GM19240 (cell line): ENCODE measurements around the gene SP6.

Experiments used
- DNase-seq: peaks from one replicate; pipeline ENCODE4 v3.0.0; 2011; ENCODE audit warnings: low spot score; ENCODE audit not compliant: insufficient read length

The SP6 gene

GRCh38 chr17:47836601-47837000, 14.4 kb downstream of the SP6 start:
- DNase-seq: no peak

GRCh38 chr17:47834756-47835155, 16.2 kb downstream of the SP6 start:
- DNase-seq: no peak

GRCh38 chr17:47831934-47832327, 19.0 kb downstream of the SP6 start:
- no peak for DNase-seq

- peak; percentile 99 for DNase-seq
Observed at GRCh38 chr17:47831003-47831933, 19.7 kb downstream of the SP6 start, which contains the start of the genes LRRC46 and MRPL10. Gene LRRC46, plus strand, starts transcription at chr17:47831670. Its CDS starts 320 bp downstream, at chr17:47831990. Gene MRPL10, minus strand, starts transcription at chr17:47831541. Its CDS starts 30 bp downstream, at chr17:47831511.

GRCh38 chr17:47830396-47831002, 20.5 kb downstream of the SP6 start:
- no peak for DNase-seq

GRCh38 chr17:47829870-47830269, 21.1 kb downstream of the SP6 start:
- DNase-seq: no peak

GRCh38 chr17:47823519-47823918, 27.4 kb downstream of the SP6 start:
- no peak for DNase-seq

- no peak for DNase-seq
Observed at GRCh38 chr17:47822785-47823184, 28.2 kb downstream of the SP6 start.

- peak; percentile 93 for DNase-seq
Observed at GRCh38 chr17:47821424-47822391, 29.3 kb downstream of the SP6 start, which contains the start of gene OSBPL7. Gene OSBPL7, minus strand, starts transcription at chr17:47821794. Its CDS starts 1,516 bp downstream, at chr17:47820278.

GRCh38 chr17:47821031-47821423, 29.9 kb downstream of the SP6 start:
- no peak for DNase-seq

GRCh38 chr17:47820033-47820789, 30.8 kb downstream of the SP6 start:
- DNase-seq: no peak

GRCh38 chr17:47819475-47819874, 31.5 kb downstream of the SP6 start:
- no peak for DNase-seq

- DNase-seq: no peak
Observed at GRCh38 chr17:47818002-47818695, 32.8 kb downstream of the SP6 start.

- DNase-seq: no peak
Observed at GRCh38 chr17:47816947-47817346, 34.0 kb downstream of the SP6 start.

- no peak for DNase-seq
Observed at GRCh38 chr17:47816111-47816735, 34.7 kb downstream of the SP6 start.

GRCh38 chr17:47815106-47815918, 35.7 kb downstream of the SP6 start:
- DNase-seq: no peak

- DNase-seq: no peak
Observed at GRCh38 chr17:47813512-47814031, 37.4 kb downstream of the SP6 start.

GRCh38 chr17:47813077-47813476, 37.9 kb downstream of the SP6 start:
- DNase-seq: no peak
